KMS-11 (cell line): ENCODE measurements around the gene LRRC4C.

ENCODE experiments used
- H2AFZ ChIP-seq: fragments of 200-600 bp; sonication (generic); 2 replicates; pipeline ENCODE4 v1.6.1; 2016; ENCODE audit warnings: antibody characterized with exemption, mixed run types, low read depth
- H3K27ac ChIP-seq: fragments of 200-600 bp; sonication (generic); 2 replicates; pipeline ENCODE4 v1.6.1; 2016; ENCODE audit warnings: mild to moderate bottlenecking, mixed run types
- H3K27me3 ChIP-seq: fragments of 200-600 bp; sonication (generic); 2 replicates; pipeline ENCODE4 v1.6.1; 2017; ENCODE audit warnings: mild to moderate bottlenecking, low read depth, mixed run types, moderate library complexity; ENCODE audit not compliant: insufficient read depth
- H3K36me3 ChIP-seq: fragments of 200-600 bp; sonication (generic); 2 replicates; pipeline ENCODE4 v1.6.1; 2017; ENCODE audit warnings: mild to moderate bottlenecking, mixed run types; ENCODE audit not compliant: insufficient read depth
- H3K4me1 ChIP-seq: fragments of 200-600 bp; sonication (generic); 2 replicates; pipeline ENCODE4 v1.6.1; 2016; ENCODE audit warnings: mild to moderate bottlenecking, low read depth, mixed run types; ENCODE audit not compliant: poor library complexity, severe bottlenecking
- H3K4me2 ChIP-seq: fragments of 200-600 bp; sonication (generic); 2 replicates; pipeline ENCODE4 v1.7.0; 2016; ENCODE audit warnings: mild to moderate bottlenecking, mixed run types
- H3K4me3 ChIP-seq: fragments of 200-600 bp; sonication (generic); IDR thresholded peaks from 2 replicates; pipeline ENCODE4 v1.6.1; 2017; ENCODE audit warnings: low read depth, low read length, mixed read lengths; ENCODE audit not compliant: insufficient read depth
- H3K79me2 ChIP-seq: fragments of 200-600 bp; sonication (generic); 2 replicates; pipeline ENCODE4 v1.6.1; 2016; ENCODE audit warnings: low read depth, mixed run types; ENCODE audit not compliant: insufficient read depth
- H3K9ac ChIP-seq: fragments of 200-600 bp; sonication (generic); 2 replicates; pipeline ENCODE4 v1.6.1; 2016; ENCODE audit warnings: mild to moderate bottlenecking, mixed run types
- H4K20me1 ChIP-seq: fragments of 200-600 bp; sonication (generic); 2 replicates; pipeline ENCODE4 v1.6.1; 2016; ENCODE audit warnings: mild to moderate bottlenecking, mixed run types; ENCODE audit not compliant: insufficient read depth
- CTCF ChIP-seq: fragments of 200-600 bp; sonication (generic); conservative IDR thresholded peaks from 2 replicates; pipeline ENCODE4 v1.6.1; 2017; ENCODE audit warnings: low read depth, mild to moderate bottlenecking, antibody characterized with exemption, low read length, moderate library complexity, mixed read lengths

Gene LRRC4C

GRCh38 chr11:41333357-41333756 is 126.1 kb downstream of the LRRC4C start:
- no peak for TF ChIP-seq CTCF
- Histone ChIP-seq H3K27ac (no peak overlapping the region), H3K4me3 (no peak overlapping the region), H3K4me2 (no peak overlapping the region), H4K20me1 (no peaks in the 10 kb centered on the region), H3K9ac (no peak overlapping the region), H3K4me1 (no peaks in the 10 kb centered on the region), H3K27me3 (no peaks in the 10 kb centered on the region), H2AFZ (no peak overlapping the region), H3K79me2 (no peaks in the 10 kb centered on the region), H3K36me3 (no peaks in the 10 kb centered on the region)

DNA sequence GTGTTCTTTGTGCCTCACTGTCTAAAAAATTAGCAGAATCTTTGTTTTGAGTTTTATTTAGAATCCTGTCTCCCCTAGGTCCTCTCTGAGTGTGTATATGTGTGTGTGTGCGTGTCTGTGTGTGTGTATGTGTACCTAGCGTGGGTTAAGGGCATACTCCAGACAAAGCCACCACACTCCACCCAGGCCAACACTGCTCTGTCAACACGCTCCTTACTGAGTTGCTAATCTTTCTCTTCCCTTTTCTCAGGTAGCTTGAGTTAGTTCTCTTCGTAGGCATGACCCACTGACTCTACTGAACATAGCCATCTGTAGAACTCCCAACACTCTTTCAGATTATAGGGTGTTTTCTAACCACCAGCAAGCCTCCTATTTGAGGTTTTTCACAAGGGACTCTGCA is 131.1 kb downstream of the LRRC4C start:
- H3K79me2 ChIP-seq: no peaks in the 10 kb centered on the region
- no peaks in the 10 kb centered on the region for H3K36me3 ChIP-seq
- no peak overlapping the region for H3K4me2 ChIP-seq
- no peak overlapping the region for H3K9ac ChIP-seq
- H4K20me1 ChIP-seq: no peaks in the 10 kb centered on the region
- H3K4me3 ChIP-seq: no peak overlapping the region
- no peaks in the 10 kb centered on the region for H3K4me1 ChIP-seq
- no peak overlapping the region for H3K27ac ChIP-seq
- H3K27me3 ChIP-seq: no peaks in the 10 kb centered on the region
- no peak for TF ChIP-seq CTCF
- H2AFZ ChIP-seq: no peak overlapping the region

GRCh38 chr11:41323446-41323845 is 136.0 kb downstream of the LRRC4C start:
- Histone ChIP-seq H3K4me2 (no peak overlapping the region), H2AFZ (no peak overlapping the region), H3K4me1 (no peaks in the 10 kb centered on the region), H3K79me2 (no peaks in the 10 kb centered on the region), H3K36me3 (no peaks in the 10 kb centered on the region), H4K20me1 (no peaks in the 10 kb centered on the region), H3K27ac (no peak overlapping the region), H3K4me3 (no peak overlapping the region), H3K9ac (no peak overlapping the region), H3K27me3 (no peaks in the 10 kb centered on the region)
- TF ChIP-seq CTCF: no peak

DNA sequence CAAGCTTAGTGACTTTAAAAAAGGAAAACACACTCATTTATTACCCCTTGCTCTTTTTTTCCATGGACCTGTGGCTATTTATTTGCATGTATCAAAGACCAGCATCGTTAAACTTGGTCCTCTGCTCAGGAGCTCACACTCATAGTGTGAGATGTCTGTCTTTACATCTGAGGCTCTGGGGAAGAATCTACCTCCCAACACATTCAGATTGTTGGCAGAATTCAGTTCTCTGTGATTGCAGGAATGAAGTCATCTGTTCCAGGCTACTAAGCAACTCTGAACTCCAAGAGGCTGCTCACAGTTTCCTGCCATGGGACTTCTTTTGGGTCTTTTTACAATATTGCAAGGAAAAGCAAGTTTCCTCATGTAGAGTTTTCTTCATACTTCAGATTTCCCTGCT is 138.8 kb downstream of the LRRC4C start:
- Histone ChIP-seq H3K27ac (no peak overlapping the region), H3K36me3 (no peaks in the 10 kb centered on the region), H3K9ac (no peak overlapping the region), H3K4me1 (no peaks in the 10 kb centered on the region), H3K27me3 (no peaks in the 10 kb centered on the region), H3K4me3 (no peak overlapping the region), H4K20me1 (no peaks in the 10 kb centered on the region), H2AFZ (no peak overlapping the region), H3K4me2 (no peak overlapping the region), H3K79me2 (no peaks in the 10 kb centered on the region)
- TF ChIP-seq CTCF: no peak

- no peaks in the 10 kb centered on the region for H3K79me2 ChIP-seq
- H3K27me3 ChIP-seq: no peaks in the 10 kb centered on the region
- no peaks in the 10 kb centered on the region for H3K36me3 ChIP-seq
- no peaks in the 10 kb centered on the region for H3K4me1 ChIP-seq
- H3K27ac ChIP-seq: no peak overlapping the region
- no peak overlapping the region for H3K4me3 ChIP-seq
- H2AFZ ChIP-seq: no peak overlapping the region
- H3K9ac ChIP-seq: no peak overlapping the region
- H3K4me2 ChIP-seq: no peak overlapping the region
- H4K20me1 ChIP-seq: no peaks in the 10 kb centered on the region
- no peak for TF ChIP-seq CTCF
Observed at GRCh38 chr11:41320238-41320637, 139.2 kb downstream of the LRRC4C start.
